Fibroblast of mammary gland (primary cell): ENCODE results near the gene MLLT10.
"Not testable (repeated sequence)": the region's sequence is repeated elsewhere in the genome, so short reads cannot be mapped to it uniquely, and the experiment has no call there.

Experiments used
- DNase-seq: peaks from one replicate; pipeline ENCODE4 v3.0.0-alpha.2; 2010; ENCODE audit warnings: low read depth
- H3K4me3 ChIP-seq: 2 replicates; pipeline ENCODE4 v1.5.1; 2011; ENCODE audit warnings: low read depth, mild to moderate bottlenecking, low read length, moderate library complexity; ENCODE audit not compliant: control insufficient read depth
- CTCF ChIP-seq: conservative IDR thresholded peaks from 2 replicates; pipeline ENCODE4 v1.5.1; 2011; ENCODE audit warnings: low read depth, low read length, inconsistent platforms; ENCODE audit not compliant: control insufficient read depth, insufficient read depth

MLLT10 gene

DNA sequence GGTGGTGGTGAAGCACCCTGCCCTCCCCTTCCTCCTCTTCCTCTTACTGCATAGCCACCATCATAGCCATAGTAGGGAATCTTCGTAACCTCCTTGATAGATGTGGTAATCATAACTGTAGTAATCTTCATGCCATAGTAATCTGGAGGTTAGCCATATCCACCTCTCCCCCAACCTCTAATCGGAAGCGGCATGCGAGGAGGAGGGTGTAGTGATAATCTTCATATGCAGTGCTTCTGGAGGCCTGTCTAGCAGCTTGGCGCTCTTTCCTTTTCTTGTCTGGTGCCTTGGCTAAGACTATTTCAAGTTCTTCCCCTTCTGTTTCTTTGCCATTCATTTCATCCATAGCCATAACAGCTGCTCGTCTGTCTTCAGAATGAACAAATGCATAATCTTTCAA is 90.9 kb downstream of the MLLT10 start:
- no peak for DNase-seq

DNA sequence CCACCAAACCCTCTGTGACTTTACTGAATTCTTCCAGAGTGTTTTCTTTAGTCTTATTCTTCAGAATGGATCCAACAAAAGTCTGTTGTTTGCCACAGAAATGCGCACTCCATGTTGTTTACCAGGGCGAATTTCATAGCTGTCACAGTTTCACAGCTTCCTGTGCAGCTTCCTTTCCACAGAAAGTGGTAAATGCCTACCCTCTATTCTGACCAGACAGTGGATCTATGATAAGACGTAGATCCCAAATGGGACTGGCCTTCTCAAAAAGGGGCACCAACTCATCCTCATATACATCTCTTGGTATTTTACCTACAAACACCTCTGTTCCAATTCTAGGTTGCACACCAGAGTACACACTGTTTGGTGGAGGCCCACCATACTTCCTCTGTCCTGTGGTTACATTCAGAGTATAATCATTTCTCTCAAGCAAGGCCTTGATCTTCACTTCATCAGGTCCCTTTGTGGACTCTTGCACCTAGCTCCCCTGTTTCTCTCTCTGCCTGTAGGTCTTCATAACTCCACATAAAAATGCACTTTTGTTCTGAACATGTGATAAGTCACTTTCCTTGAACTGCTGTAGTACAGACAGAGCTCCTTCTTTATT is 91.7 kb downstream of the MLLT10 start:
- DNase-seq: no peak

More for the DNA sequence above, 90.9 kb downstream of the MLLT10 start:
- TF ChIP-seq CTCF: no peak
- H3K4me3 ChIP-seq: no peak overlapping the region

DNA sequence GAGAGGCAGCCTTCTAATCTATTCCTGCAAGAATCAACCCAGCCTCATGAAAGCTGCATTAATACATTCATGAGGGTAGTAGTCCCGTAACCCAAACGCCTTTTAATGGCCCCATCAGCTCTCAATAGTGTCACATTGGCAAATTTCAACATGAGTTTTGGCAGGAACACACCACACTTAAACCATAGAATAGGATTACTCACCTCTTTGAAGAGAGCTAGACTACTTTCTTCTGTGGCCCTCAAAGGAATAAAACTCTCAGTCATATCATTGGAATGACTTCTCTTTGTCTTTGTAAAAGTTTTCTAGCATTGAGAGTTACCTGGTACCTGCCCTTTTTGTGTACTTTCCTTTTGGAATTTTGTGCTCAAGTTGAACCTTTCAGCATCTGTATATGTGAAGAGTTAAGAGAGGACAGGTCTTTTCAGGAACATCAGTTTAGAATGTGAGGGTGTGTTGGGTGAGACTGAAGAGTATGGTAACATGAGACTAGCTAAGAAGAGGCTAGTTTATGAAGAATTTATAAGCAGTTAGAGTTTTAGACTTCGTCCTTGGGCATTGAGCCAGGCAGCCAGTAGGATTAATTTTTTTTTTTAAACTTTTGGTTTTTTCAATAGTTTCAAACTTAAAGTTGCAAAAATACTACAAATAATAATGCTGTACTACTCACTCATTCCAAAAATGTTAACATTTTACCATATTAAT is 92.6 kb downstream of the MLLT10 start:
- no peak for TF ChIP-seq CTCF
- no peak overlapping the region for H3K4me3 ChIP-seq
- DNase-seq: peak; percentile 62

More for the DNA sequence above, 91.7 kb downstream of the MLLT10 start:
- H3K4me3 ChIP-seq: no peak overlapping the region
- no peak for TF ChIP-seq CTCF

DNA sequence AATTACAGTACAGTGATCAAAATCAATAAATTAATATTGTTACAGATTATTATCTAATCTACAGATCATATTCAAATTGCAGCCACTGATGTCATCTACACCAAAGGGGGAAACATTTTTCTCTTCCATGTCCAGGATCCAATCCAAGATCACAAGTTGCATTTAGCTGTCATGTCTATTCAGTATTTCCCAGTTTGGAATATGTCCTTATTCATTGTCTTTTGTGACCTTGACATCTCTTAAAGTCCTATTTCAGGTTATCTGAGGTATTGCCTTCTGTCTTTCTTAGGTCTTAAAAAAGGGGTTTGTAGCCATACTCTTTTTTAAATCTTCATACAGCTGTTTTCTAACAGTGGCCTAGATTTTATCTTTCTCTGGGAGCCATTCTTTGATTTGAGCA is 93.3 kb downstream of the MLLT10 start:
- TF ChIP-seq CTCF: no peak
- DNase-seq: no peak
- H3K4me3 ChIP-seq: no peak overlapping the region

DNA sequence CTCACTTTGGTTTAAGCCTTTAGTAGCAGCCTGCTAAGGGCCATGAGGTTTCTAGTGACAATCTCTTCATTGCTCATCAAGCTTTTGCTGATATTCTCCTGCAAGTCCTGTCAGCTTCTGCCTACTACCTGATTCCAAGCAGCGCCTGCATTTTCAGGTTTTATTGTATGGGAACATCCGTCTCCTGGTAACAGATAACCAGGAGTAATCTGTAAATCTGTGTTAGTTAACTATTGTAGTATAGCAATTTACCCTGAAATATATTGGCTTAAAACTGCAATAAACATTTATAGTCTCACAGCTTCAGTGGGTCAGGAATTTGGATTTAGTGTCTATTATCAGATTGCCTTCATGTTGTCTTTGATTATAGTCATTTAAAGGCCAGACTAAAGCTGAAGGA is 94.0 kb downstream of the MLLT10 start:
- TF ChIP-seq CTCF: no peak
- no peak overlapping the region for H3K4me3 ChIP-seq
- no peak for DNase-seq

DNA sequence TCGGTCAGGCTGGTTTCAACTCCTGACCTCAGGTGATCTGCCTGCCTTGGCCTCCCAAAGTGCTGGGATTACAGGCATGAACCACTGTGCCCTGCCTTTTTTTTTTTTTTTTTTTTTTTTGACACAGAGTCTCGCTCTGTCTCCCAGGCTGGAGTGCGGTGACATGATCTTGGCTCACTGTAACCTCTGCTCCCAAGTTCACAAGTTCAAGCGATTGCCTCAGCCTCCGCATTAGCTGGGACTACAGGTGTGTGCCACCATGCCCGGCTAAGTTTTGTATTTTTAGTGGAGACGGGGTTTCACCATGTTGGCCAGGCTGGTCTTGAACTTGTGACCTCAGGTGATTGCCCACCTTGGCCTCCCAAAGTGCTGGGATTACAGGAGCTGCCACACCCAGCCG is 94.6 kb downstream of the MLLT10 start:
- H3K4me3 ChIP-seq, DNase-seq: not testable (repeated sequence)

DNA sequence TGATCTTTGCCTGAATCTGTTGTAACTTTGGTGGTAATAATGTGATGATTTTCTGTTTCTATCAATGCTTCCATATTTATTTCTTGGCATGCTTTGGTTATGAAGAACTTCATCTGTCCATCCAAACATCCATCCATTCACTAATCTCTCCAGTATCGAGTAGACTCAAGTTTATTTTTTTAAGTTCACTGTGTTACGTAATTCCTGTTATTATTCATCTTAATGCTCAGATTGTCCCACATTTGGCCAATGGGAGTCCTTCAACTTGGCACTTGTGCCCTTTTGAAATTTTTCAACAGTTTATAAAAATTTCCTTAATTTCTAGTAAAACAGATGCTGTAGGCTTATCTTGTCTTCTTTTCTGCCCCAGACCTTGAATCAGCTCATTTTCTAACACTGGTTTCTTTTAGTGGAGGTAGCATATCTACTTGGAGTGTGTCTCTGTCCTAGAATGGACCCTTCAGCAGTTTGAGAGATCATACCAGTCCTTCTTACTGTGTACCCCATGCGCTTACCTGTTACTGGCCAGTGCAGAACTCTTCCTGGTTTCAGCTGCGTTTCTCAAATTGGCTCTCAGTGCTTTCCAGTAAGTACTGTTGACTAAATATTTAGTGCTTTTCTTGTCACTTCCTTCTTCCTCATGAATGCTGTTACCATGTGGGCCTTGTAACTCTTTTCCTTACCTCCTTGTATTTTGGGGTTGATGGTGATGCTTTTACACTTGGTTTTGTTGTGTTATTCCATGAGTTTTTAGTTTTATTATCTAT is 100.8 kb downstream of the MLLT10 start:
- peak; percentile 17 for DNase-seq
- TF ChIP-seq CTCF: no peak
- no peak overlapping the region for H3K4me3 ChIP-seq
